Ramos (cell line): ENCODE data around the gene PHLDA1.

Experiments
- in situ Hi-C: fragments of 300-500 bp; cut with MboI; formaldehyde crosslinking; loops from one replicate; pipeline ENCODE4 v1.14.3; 2022; ENCODE audit warnings: low sequenced_read_pairs; ENCODE audit not compliant: unreplicated experiment

PHLDA1 gene

GRCh38 chr12:76023069-76023690 lies 8.4 kb downstream of the PHLDA1 start:
- in situ Hi-C loops: no loop called here

- in situ Hi-C loops: no loop called here
These were observed 9.1 kb downstream of the PHLDA1 start for GRCh38 chr12:76022506-76022905.

GRCh38 chr12:76020731-76021672 lies 10.6 kb downstream of the PHLDA1 start:
- in situ Hi-C loops: no loop called here

- in situ Hi-C loops: no loop called here
These were observed 11.3 kb downstream of the PHLDA1 start for GRCh38 chr12:76020281-76020680.

- in situ Hi-C loops: no loop called here
These were observed 12.9 kb downstream of the PHLDA1 start for GRCh38 chr12:76018672-76019071.

DNA sequence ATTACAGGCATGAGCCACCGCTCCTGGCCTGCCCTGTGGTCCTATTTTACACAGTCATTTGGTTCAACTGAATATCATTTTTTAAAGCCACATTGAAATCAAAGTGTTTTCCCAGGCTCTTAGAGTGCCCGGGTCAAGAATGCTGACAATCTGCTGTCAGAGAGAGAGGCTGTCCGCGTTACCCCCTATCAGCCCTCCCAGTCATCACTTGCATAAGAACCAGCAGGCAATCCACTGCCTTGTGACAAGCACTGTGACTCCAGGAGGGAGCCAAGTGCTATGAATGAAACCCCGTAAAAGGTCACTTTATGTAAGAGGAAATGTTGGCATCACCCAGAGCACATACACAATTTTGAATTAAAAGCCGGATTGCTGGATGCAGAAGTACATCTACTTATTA lies 13.5 kb downstream of the PHLDA1 start:
- in situ Hi-C loops: no loop called here

GRCh38 chr12:76014007-76014406 lies 17.6 kb downstream of the PHLDA1 start:
- in situ Hi-C loops: no loop called here

DNA sequence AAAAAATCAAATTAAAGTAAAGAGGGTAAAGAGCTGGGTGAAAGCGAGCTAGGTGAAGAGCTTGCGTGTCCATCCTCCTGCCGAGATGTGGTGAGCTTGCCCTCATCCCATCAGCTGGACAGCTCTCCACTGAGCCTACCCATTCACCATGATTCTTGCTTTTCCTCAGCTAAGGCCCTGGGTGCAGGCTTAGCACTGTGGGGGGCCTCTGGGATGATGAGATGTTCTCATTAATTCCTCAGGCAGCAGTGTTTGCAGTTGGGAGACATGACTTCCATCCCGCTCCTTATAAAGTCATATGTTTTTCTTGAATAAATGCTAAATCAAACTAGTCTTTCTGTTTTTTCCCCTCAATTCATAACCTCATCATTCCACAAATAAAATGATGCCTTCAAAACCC lies 18.0 kb downstream of the PHLDA1 start:
- in situ Hi-C loops: no loop called here

DNA sequence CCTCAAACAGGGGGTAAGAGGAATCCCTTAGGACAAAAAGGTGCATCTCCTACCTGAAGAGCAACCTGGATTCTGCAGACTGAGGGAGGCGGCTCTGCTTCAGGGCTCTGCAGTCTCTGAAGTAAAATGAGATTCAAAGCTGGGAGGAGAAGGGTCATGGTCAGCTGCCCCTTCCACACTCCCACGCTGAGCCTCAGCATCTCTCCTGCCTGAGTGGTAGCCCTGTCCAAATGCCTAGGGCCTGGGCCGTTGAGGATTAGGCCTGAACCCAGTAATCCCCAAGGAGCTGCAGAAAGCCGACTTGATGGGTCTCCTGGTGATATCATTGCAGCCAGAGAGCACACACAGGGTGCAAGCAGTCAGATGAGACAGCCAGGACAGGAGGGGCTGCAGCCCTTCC lies 18.9 kb downstream of the PHLDA1 start:
- in situ Hi-C loops: no loop called here

- in situ Hi-C loops: no loop called here
These were observed 20.7 kb downstream of the PHLDA1 start for GRCh38 chr12:76010732-76011458.

DNA sequence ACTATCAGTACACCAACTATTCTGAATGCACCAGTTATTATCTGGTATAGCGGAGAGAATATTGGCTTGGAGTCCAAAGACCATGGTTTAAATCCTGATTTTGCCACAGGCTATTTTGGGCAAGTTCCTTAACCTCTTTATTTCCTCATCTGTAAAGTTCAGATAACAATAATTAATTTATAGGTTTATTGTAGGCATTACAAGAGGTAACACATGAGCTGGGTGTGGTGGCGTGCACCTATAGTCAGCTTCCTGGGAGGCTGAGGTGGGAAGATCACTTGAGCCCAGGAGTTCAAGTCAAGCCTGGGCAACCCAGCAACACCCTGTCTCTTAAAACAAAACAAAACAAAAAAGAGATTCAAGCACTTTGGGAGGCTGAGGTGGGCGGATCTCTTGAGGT lies 23.1 kb downstream of the PHLDA1 start:
- in situ Hi-C loops: no loop called here

- in situ Hi-C loops: no loop called here
These were observed 23.9 kb downstream of the PHLDA1 start for GRCh38 chr12:76007640-76008039.

GRCh38 chr12:76006028-76006925 lies 25.3 kb downstream of the PHLDA1 start:
- in situ Hi-C loops: no loop called here

DNA sequence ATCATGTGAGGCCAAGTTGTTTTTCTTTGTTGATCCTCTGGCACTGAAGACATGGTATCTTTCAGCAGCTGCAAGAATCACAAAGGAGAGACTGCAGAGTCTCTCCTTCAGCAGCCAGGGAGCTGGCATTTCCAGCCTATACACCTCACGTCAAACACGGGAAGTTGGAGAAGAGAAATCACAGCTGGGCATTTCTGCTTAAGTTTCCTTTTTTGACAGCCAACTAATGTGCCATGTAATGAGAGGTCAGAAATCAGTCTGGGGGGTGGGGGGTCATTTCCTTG lies 28.3 kb downstream of the PHLDA1 start:
- in situ Hi-C loops: no loop called here

DNA sequence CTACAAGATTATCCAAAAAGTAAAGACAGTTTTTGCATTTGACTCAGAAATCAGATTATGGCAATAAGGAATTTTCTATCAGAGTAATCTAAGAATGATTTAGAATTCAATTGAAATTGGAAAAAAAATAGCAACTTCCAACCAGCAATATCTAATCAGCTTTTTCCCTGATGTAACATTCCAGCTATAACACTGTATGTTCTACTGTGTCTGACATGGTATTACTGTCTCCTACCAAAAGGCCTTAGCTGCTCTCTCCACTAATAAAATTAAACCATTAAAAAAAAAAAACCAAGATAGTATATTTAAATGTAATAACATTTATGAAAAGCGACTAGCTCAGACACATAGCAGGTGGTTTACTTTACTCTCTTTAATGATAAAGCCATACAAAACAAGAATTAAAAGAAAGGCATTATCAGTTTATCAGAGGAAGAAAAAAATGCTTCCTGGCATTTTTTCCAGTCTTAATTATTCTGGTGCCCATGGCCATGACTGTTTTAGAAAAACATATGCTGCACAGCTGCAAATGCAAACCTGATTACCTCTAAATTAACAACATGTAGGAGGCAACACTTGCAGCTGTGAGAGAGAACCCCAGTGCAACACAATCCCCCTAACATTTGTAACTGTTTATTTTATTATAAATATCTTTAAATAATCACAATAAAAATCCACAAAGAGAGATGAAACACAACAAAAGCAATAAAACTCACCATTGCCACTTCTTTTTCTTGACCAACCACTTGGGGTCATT lies 28.8 kb downstream of the PHLDA1 start:
- in situ Hi-C loops: no loop called here

GRCh38 chr12:75998292-75999063 lies 33.1 kb downstream of the PHLDA1 start:
- in situ Hi-C loops: no loop called here

GRCh38 chr12:75997658-75998057 lies 33.9 kb downstream of the PHLDA1 start:
- in situ Hi-C loops: no loop called here

- in situ Hi-C loops: no loop called here
These were observed 34.6 kb downstream of the PHLDA1 start for GRCh38 chr12:75996861-75997447.
